ENCODE data around the gene MAN1C1.
"Not testable (repeated sequence)": the region's sequence is repeated elsewhere in the genome, so short reads cannot be mapped to it uniquely, and the experiment has no call there.

MAN1C1 gene

GRCh38 chr1:25683731-25684130 is 67.1 kb downstream of the MAN1C1 start:
- no peak for DNase-seq

- DNase-seq: no peak
These were observed 67.8 kb downstream of the MAN1C1 start for GRCh38 chr1:25684216-25684965.

- DNase-seq: no peak
These were observed 68.7 kb downstream of the MAN1C1 start for GRCh38 chr1:25685211-25685750.

GRCh38 chr1:25685938-25686665 is 69.5 kb downstream of the MAN1C1 start:
- DNase-seq: no peak

- no peak for DNase-seq
These were observed 70.8 kb downstream of the MAN1C1 start for GRCh38 chr1:25687221-25688017.

GRCh38 chr1:25688390-25689119 is 72.0 kb downstream of the MAN1C1 start:
- no peak for DNase-seq

- DNase-seq: no peak
These were observed 73.2 kb downstream of the MAN1C1 start for GRCh38 chr1:25689686-25690381.

GRCh38 chr1:25690396-25690956 is 73.9 kb downstream of the MAN1C1 start:
- DNase-seq: no peak

- DNase-seq: no peak
These were observed 74.6 kb downstream of the MAN1C1 start for GRCh38 chr1:25691211-25691610.

- no peak for DNase-seq
These were observed 76.0 kb downstream of the MAN1C1 start for GRCh38 chr1:25692560-25692959.

- no peak for DNase-seq
These were observed 77.8 kb downstream of the MAN1C1 start for GRCh38 chr1:25694167-25695007.

- no peak for DNase-seq
These were observed 78.6 kb downstream of the MAN1C1 start for GRCh38 chr1:25695090-25695770.

- no peak for DNase-seq
These were observed 79.2 kb downstream of the MAN1C1 start for GRCh38 chr1:25695771-25696311.

GRCh38 chr1:25696643-25697042 is 80.1 kb downstream of the MAN1C1 start:
- not testable (repeated sequence) for DNase-seq

- DNase-seq: no peak
These were observed 81.0 kb downstream of the MAN1C1 start for GRCh38 chr1:25697435-25698217.

- DNase-seq: no peak
These were observed 81.7 kb downstream of the MAN1C1 start for GRCh38 chr1:25698252-25698651.

- DNase-seq: not testable (repeated sequence)
These were observed 82.5 kb downstream of the MAN1C1 start for GRCh38 chr1:25699059-25699458.

GRCh38 chr1:25699500-25700143 is 83.0 kb downstream of the MAN1C1 start:
- DNase-seq: no peak
